Stimulated activated CD8-positive, alpha-beta memory T cell treated with anti-CD3 and anti-CD28 coated beads, Interleukin-4, amount 100 ng/mL, for 4 hours (primary cell): Measurements from ENCODE around the gene EFNA3.

Experiments used
- DNase-seq, 2 donors: peaks; one replicate each; pipeline ENCODE4 v3.0.0-alpha.2; 2020; ENCODE audit warnings: low read depth in 2 of 2, low spot score in 1 of 2

The EFNA3 gene

GRCh38 chr1:155130272-155131006 is 51.8 kb downstream of the EFNA3 start:
- no peak for DNase-seq

GRCh38 chr1:155131285-155131684 is 52.6 kb downstream of the EFNA3 start:
- DNase-seq, result no peak

- no peak for DNase-seq
Observed at GRCh38 chr1:155131856-155132255, 53.2 kb downstream of the EFNA3 start.

- DNase-seq, result no peak
Observed at GRCh38 chr1:155133799-155134281, 55.2 kb downstream of the EFNA3 start.

GRCh38 chr1:155134322-155134721 is 55.7 kb downstream of the EFNA3 start:
- DNase-seq, result no peak

GRCh38 chr1:155134880-155135414 is 56.3 kb downstream of the EFNA3 start:
- peak; percentile 28 to 43 for DNase-seq

- peak; percentile 73 to 82 for DNase-seq
Observed at GRCh38 chr1:155135415-155136028, 56.9 kb downstream of the EFNA3 start, which contains the start of gene SLC50A1. SLC50A1 (plus strand) TSS chr1:155135852; CDS start chr1:155135912, 60 bp downstream.

GRCh38 chr1:155136748-155137147 is 58.1 kb downstream of the EFNA3 start:
- DNase-seq, result no peak
